ENCODE results near the gene B3GNT5. TPM values are rescaled to one million over a fixed set of nuclear protein-coding genes. Genes with fewer than 3 reads are reported as not detected.
A peak's percentile ranks its signal among the peaks of the same experiment; 100 is the strongest.

The B3GNT5 gene
- polyA plus RNA-seq, 3 donors, result 14.1 to 17.7 (median 14.2) TPM

GRCh38 chr3:183261151-183261724 is 8.2 kb downstream of the B3GNT5 start:
- peak overlapping the region in 1 of 2 donors; percentile 93 for H3K27ac ChIP-seq (ENCODE audit: low read depth in 1 of 2, low read length in 2 of 2)
- H3K36me3 ChIP-seq (replicated peaks in 1 of 2; ENCODE audit: control insufficient read depth in 1 of 2, insufficient read depth in 2 of 2, low read length in 2 of 2), result no peaks in the 10 kb centered on the region
- peak overlapping the region in 1 of 3 experiments; percentile 60 for H3K4me3 ChIP-seq (replicated peaks in 1 of 3; ENCODE audit: low read depth in 2 of 3, low read length in 3 of 3)
- H3K4me1 ChIP-seq (ENCODE audit: control insufficient read depth in 1 of 2, insufficient read depth in 2 of 2, low read length in 2 of 2), result peaks cover 56 to 74% of the 10 kb centered on the region in 2 donors
- no peaks in the 10 kb centered on the region for H3K27me3 ChIP-seq (ENCODE audit: control insufficient read depth in 2 of 2, insufficient read depth in 2 of 2, low read length in 2 of 2)
- no peak overlapping the region for H2AFZ ChIP-seq (ENCODE audit: insufficient read depth, low read depth, low read length, poor library complexity, severe bottlenecking)
- no CpG with 5 or more reads among the region's 5 CpGs for WGBS (ENCODE audit: insufficient coverage)
- H3K4me1 Mint-ChIP-seq, result peaks cover 53% of the 10 kb centered on the region
- H3K27me3 Mint-ChIP-seq (ENCODE audit: low read depth in 3 of 3), result no peaks in the 10 kb centered on the region
- intact Hi-C loops (cut with micrococcal nuclease), result no loop called here
- H3K27ac Mint-ChIP-seq, result peak overlapping the region; percentile 92 to 97 (median 95)
- no peak overlapping the region for H3K4me3 Mint-ChIP-seq
- H3K9me3 Mint-ChIP-seq, result no peaks in the 10 kb centered on the region
- no peak overlapping the region for H3K9ac ChIP-seq (ENCODE audit: insufficient read depth, low read length, poor library complexity, severe bottlenecking)
- peaks cover 84% of the 10 kb centered on the region for H3K79me2 ChIP-seq (ENCODE audit: insufficient read depth, low read length)
- peak in 2 of 3 donors; percentile 40 to 51 for DNase-seq
- H4K20me1 ChIP-seq (ENCODE audit: insufficient read depth, low read length), result no peaks in the 10 kb centered on the region
- peak overlapping the region; percentile 73 for H3K4me2 ChIP-seq (replicated peaks; ENCODE audit: extremely low read depth, low read length, poor library complexity, severe bottlenecking)
- TF ChIP-seq CTCF (IDR thresholded peaks at IDR 0.05), result no peak
- H3K36me3 Mint-ChIP-seq, result peaks cover 2 to 7% of the 10 kb centered on the region in 2 donors
- no peaks in the 10 kb centered on the region for H3K9me3 ChIP-seq (replicated peaks in 1 of 2; ENCODE audit: control insufficient read depth in 1 of 2, insufficient read depth in 1 of 2, low read length in 2 of 2)

- Histone ChIP-seq H3K27ac (ENCODE audit: low read depth in 1 of 2, low read length in 2 of 2) (no peak overlapping the region), H3K4me1 (ENCODE audit: control insufficient read depth in 1 of 2, insufficient read depth in 2 of 2, low read length in 2 of 2) (peaks cover 58 to 76% of the 10 kb centered on the region in 2 donors), H3K9me3 (replicated peaks in 1 of 2; ENCODE audit: control insufficient read depth in 1 of 2, insufficient read depth in 1 of 2, low read length in 2 of 2) (no peaks in the 10 kb centered on the region), H3K4me2 (replicated peaks; ENCODE audit: extremely low read depth, low read length, poor library complexity, severe bottlenecking) (no peak overlapping the region), H2AFZ (ENCODE audit: insufficient read depth, low read depth, low read length, poor library complexity, severe bottlenecking) (no peak overlapping the region), H4K20me1 (ENCODE audit: insufficient read depth, low read length) (no peaks in the 10 kb centered on the region), H3K79me2 (ENCODE audit: insufficient read depth, low read length) (peaks cover 84% of the 10 kb centered on the region), H3K27me3 (ENCODE audit: control insufficient read depth in 2 of 2, insufficient read depth in 2 of 2, low read length in 2 of 2) (no peaks in the 10 kb centered on the region), H3K36me3 (replicated peaks in 1 of 2; ENCODE audit: control insufficient read depth in 1 of 2, insufficient read depth in 2 of 2, low read length in 2 of 2) (no peaks in the 10 kb centered on the region), H3K9ac (ENCODE audit: insufficient read depth, low read length, poor library complexity, severe bottlenecking) (no peak overlapping the region), H3K4me3 (replicated peaks in 1 of 3; ENCODE audit: low read depth in 2 of 3, low read length in 3 of 3) (no peak overlapping the region)
- DNase-seq, result no peak
- TF ChIP-seq CTCF (IDR thresholded peaks at IDR 0.05), result no peak
- Mint-ChIP-seq H3K9me3 (no peaks in the 10 kb centered on the region), H3K36me3 (peaks cover 10 to 13% of the 10 kb centered on the region in 2 donors), H3K4me3 (peak overlapping the region in 1 of 2 donors; percentile 20), H3K4me1 (peaks cover 46% of the 10 kb centered on the region), H3K27ac (peak overlapping the region in 2 of 7 donors; percentile 1 to 56), H3K27me3 (ENCODE audit: low read depth in 3 of 3) (no peaks in the 10 kb centered on the region)
- intact Hi-C loops (cut with micrococcal nuclease), result no loop called here
- 89% methylated on average over 3 of the region's 3 CpGs for WGBS (ENCODE audit: insufficient coverage)
Observed at GRCh38 chr3:183262875-183263378, 9.9 kb downstream of the B3GNT5 start.

Measured in CD14-positive monocyte (primary cell).